GM19023 (cell line): ENCODE results near the gene AARS2.

Experiments used
- ATAC-seq: cut with Tn5 transposase; IDR thresholded peaks from one replicate; pipeline ENCODE4 v1.9.1; 2021; ENCODE audit warnings: mild to moderate bottlenecking, moderate library complexity; ENCODE audit not compliant: unreplicated experiment

AARS2 gene

GRCh38 chr6:44264154-44265006, 48.8 kb downstream of the AARS2 start:
- ATAC-seq, result peak; percentile 33

GRCh38 chr6:44263354-44264100, 49.6 kb downstream of the AARS2 start:
- no peak for ATAC-seq

- ATAC-seq, result no peak
Observed at GRCh38 chr6:44262467-44263353, 50.4 kb downstream of the AARS2 start.

- ATAC-seq, result no peak
Observed at GRCh38 chr6:44261581-44261980, 51.6 kb downstream of the AARS2 start.

GRCh38 chr6:44260451-44261297, 52.5 kb downstream of the AARS2 start:
- no peak for ATAC-seq

- no peak for ATAC-seq
Observed at GRCh38 chr6:44260011-44260410, 53.1 kb downstream of the AARS2 start.

- ATAC-seq, result no peak
Observed at GRCh38 chr6:44258921-44259320, 54.2 kb downstream of the AARS2 start.

- no peak for ATAC-seq
Observed at GRCh38 chr6:44258325-44258863, 54.8 kb downstream of the AARS2 start.

- peak; percentile 19 for ATAC-seq
Observed at GRCh38 chr6:44257753-44258324, 55.3 kb downstream of the AARS2 start.

GRCh38 chr6:44257025-44257752, 56.0 kb downstream of the AARS2 start, which contains the start of gene SLC35B2:
Gene SLC35B2, minus strand, starts transcription at chr6:44257528. Its CDS starts 118 bp downstream, at chr6:44257410.
- peak; percentile 47 for ATAC-seq

GRCh38 chr6:44256775-44257024, 56.4 kb downstream of the AARS2 start:
- ATAC-seq, result no peak

- no peak for ATAC-seq
Observed at GRCh38 chr6:44255871-44256774, 57.0 kb downstream of the AARS2 start.

GRCh38 chr6:44255105-44255808, 57.9 kb downstream of the AARS2 start:
- no peak for ATAC-seq

- no peak for ATAC-seq
Observed at GRCh38 chr6:44254191-44255104, 58.7 kb downstream of the AARS2 start.

GRCh38 chr6:44253307-44254101, 59.6 kb downstream of the AARS2 start:
- no peak for ATAC-seq
